Suppressor macrophage treated with lipopolysaccharide for 1 hour (primary cell): ENCODE results near the gene ACSL3.
"Not testable (repeated sequence)": the region's sequence is repeated elsewhere in the genome, so short reads cannot be mapped to it uniquely, and the experiment has no call there.

ENCODE experiments used
- DNase-seq, 3 donors: peaks; one replicate each; pipeline ENCODE4 v3.0.0-alpha.2; 2020 to 2022

ACSL3 gene

GRCh38 chr2:222854773-222855700 lies 5.8 kb upstream of the ACSL3 start:
- DNase-seq = no peak

- peak in 2 of 3 donors; percentile 27 to 42 for DNase-seq
Measured at GRCh38 chr2:222859786-222860612, 837 bp upstream of the ACSL3 start.

GRCh38 chr2:222861411-222862105 lies 722 bp downstream of the ACSL3 start:
- peak; percentile 60 to 80 (median 66) for DNase-seq

GRCh38 chr2:222862106-222862908 lies 1.5 kb downstream of the ACSL3 start:
- DNase-seq = peak in 2 of 3 donors; percentile 45 to 54

- no peak for DNase-seq
Measured at GRCh38 chr2:222862909-222863544, 2.2 kb downstream of the ACSL3 start.

GRCh38 chr2:222864296-222864695 lies 3.5 kb downstream of the ACSL3 start:
- DNase-seq = peak; percentile 31 to 58 (median 38)

- no peak for DNase-seq
Measured at GRCh38 chr2:222865301-222865700, 4.5 kb downstream of the ACSL3 start.

- no peak for DNase-seq
Measured at GRCh38 chr2:222866358-222866960, 5.6 kb downstream of the ACSL3 start.

- not testable (repeated sequence) for DNase-seq
Measured at GRCh38 chr2:222868560-222869251, 7.9 kb downstream of the ACSL3 start.

- DNase-seq = peak; percentile 11 to 69 (median 52)
Measured at GRCh38 chr2:222869252-222869560, 8.4 kb downstream of the ACSL3 start.

- no peak for DNase-seq
Measured at GRCh38 chr2:222871291-222871690, 10.5 kb downstream of the ACSL3 start.

GRCh38 chr2:222872551-222872950 lies 11.7 kb downstream of the ACSL3 start:
- DNase-seq = peak in 1 of 3 donors; percentile 41

- no peak for DNase-seq
Measured at GRCh38 chr2:222875482-222875881, 14.6 kb downstream of the ACSL3 start.

- no peak for DNase-seq
Measured at GRCh38 chr2:222876947-222877346, 16.1 kb downstream of the ACSL3 start.

- DNase-seq = peak in 2 of 3 donors; percentile 37 to 47
Measured at GRCh38 chr2:222877556-222878300, 16.9 kb downstream of the ACSL3 start.

- DNase-seq = no peak
Measured at GRCh38 chr2:222878301-222878876, 17.6 kb downstream of the ACSL3 start.

GRCh38 chr2:222878877-222879603 lies 18.2 kb downstream of the ACSL3 start:
- no peak for DNase-seq

GRCh38 chr2:222879604-222879933 lies 18.7 kb downstream of the ACSL3 start:
- DNase-seq = no peak

GRCh38 chr2:222882484-222882928 lies 21.7 kb downstream of the ACSL3 start:
- no peak for DNase-seq
